HG03175 (cell line): Measurements from ENCODE around the gene SCYGR1.
"Not testable (repeated sequence)": the region's sequence is repeated elsewhere in the genome, so short reads cannot be mapped to it uniquely, and the experiment has no call there.

Source experiments
- ATAC-seq: cut with Tn5 transposase; IDR thresholded peaks from one replicate; pipeline ENCODE4 v1.9.1; 2021; ENCODE audit warnings: mild to moderate bottlenecking, moderate library complexity; ENCODE audit not compliant: unreplicated experiment

SCYGR1 gene

GRCh38 chr2:227404585-227405271, 17.0 kb upstream of the SCYGR1 start:
- ATAC-seq, result no peak

GRCh38 chr2:227402959-227403358, 15.2 kb upstream of the SCYGR1 start:
- ATAC-seq, result no peak

GRCh38 chr2:227402321-227402720, 14.6 kb upstream of the SCYGR1 start:
- no peak for ATAC-seq

GRCh38 chr2:227401550-227401949, 13.8 kb upstream of the SCYGR1 start:
- ATAC-seq, result no peak

- no peak for ATAC-seq
Observed at GRCh38 chr2:227398684-227399670, 11.2 kb upstream of the SCYGR1 start.

GRCh38 chr2:227397562-227397961, 9.8 kb upstream of the SCYGR1 start:
- no peak for ATAC-seq

GRCh38 chr2:227395556-227395955, 7.8 kb upstream of the SCYGR1 start:
- no peak for ATAC-seq

- no peak for ATAC-seq
Observed at GRCh38 chr2:227394401-227394800, 6.7 kb upstream of the SCYGR1 start.

- no peak for ATAC-seq
Observed at GRCh38 chr2:227390468-227391256, 2.9 kb upstream of the SCYGR1 start.

GRCh38 chr2:227389661-227390060, 1.9 kb upstream of the SCYGR1 start:
- no peak for ATAC-seq

- no peak for ATAC-seq
Observed at GRCh38 chr2:227389231-227389630, 1.5 kb upstream of the SCYGR1 start.

- no peak for ATAC-seq
Observed at GRCh38 chr2:227388537-227389011, 825 bp upstream of the SCYGR1 start.

- no peak for ATAC-seq
Observed at GRCh38 chr2:227386630-227387029, 1.1 kb downstream of the SCYGR1 start.

- ATAC-seq, result no peak
Observed at GRCh38 chr2:227383686-227384085, 4.1 kb downstream of the SCYGR1 start.

- not testable (repeated sequence) for ATAC-seq
Observed at GRCh38 chr2:227382241-227382835, 5.4 kb downstream of the SCYGR1 start.

- no peak for ATAC-seq
Observed at GRCh38 chr2:227379095-227379494, 8.7 kb downstream of the SCYGR1 start, which contains the start of gene TM4SF20. TSS of gene TM4SF20 (minus strand) at chr2:227379306. CDS start at chr2:227379268, 38 bp downstream.

GRCh38 chr2:227378371-227378782, 9.4 kb downstream of the SCYGR1 start:
- ATAC-seq, result no peak

GRCh38 chr2:227377467-227378351, 10.0 kb downstream of the SCYGR1 start:
- ATAC-seq, result no peak

GRCh38 chr2:227376656-227377396, 10.9 kb downstream of the SCYGR1 start:
- ATAC-seq, result no peak
